Caco-2 (cell line): Measurements from ENCODE around the gene SRGAP3. TPM values are rescaled to one million over a fixed set of nuclear protein-coding genes. Genes with fewer than 3 reads are reported as not detected.

Source experiments
- BruUV-seq: library from RNA; stranded (reverse); fragments of 400-500 nt; replicated peaks from 2 replicates; lab custom pipeline; 2021; lab: Mats Ljungman, UMichigan
- CTCF ChIA-PET: fragments of 300-600 bp; sonication (Branson Sonifier 250); formaldehyde crosslinking; loops from one replicate; lab custom pipeline; 2022; ENCODE audit warnings: antibody characterized with exemption; lab: Charles Lee
- POLR2A ChIA-PET: fragments of 300-600 bp; sonication (Branson Sonifier 250); formaldehyde crosslinking; loops from one replicate; lab custom pipeline; 2022; ENCODE audit warnings: antibody characterized with exemption; lab: Charles Lee
- DNase-seq, 2 experiments: peaks; one replicate each; pipeline versions ENCODE4 v3.0.0 to v3.0.0-alpha.2; 2020 to 2022
- H3K27me3 ChIP-seq: replicated peaks from 2 replicates; pipeline ENCODE4 v1.6.0; 2011; ENCODE audit warnings: low read length; ENCODE audit not compliant: control insufficient read depth, insufficient read depth
- H3K36me3 ChIP-seq: 2 replicates; pipeline ENCODE4 v1.5.1; 2011; ENCODE audit warnings: low read length; ENCODE audit not compliant: control insufficient read depth, insufficient read depth
- H3K4me1 ChIP-seq: fragments of 250-450 bp; sonication (Bioruptor Pico); 2 replicates; pipeline ENCODE4 v1.5.1; 2020; ENCODE audit warnings: mild to moderate bottlenecking
- H3K4me3 ChIP-seq: 2 replicates; pipeline ENCODE4 v1.5.1; 2011; ENCODE audit warnings: low read depth, mild to moderate bottlenecking, control low read depth, low read length
- H3K9me3 ChIP-seq: fragments of 250-450 bp; sonication (Bioruptor Pico); 2 replicates; pipeline ENCODE4 v1.5.1; 2020; ENCODE audit warnings: mild to moderate bottlenecking, moderate library complexity
- H3K27ac Mint-ChIP-seq: one replicate; pipeline ENCODE4 v1.8.0; 2022; ENCODE audit warnings: mixed read lengths; ENCODE audit not compliant: unreplicated experiment
- H3K27me3 Mint-ChIP-seq: one replicate; pipeline ENCODE4 v1.8.0; 2022; ENCODE audit warnings: mixed read lengths; ENCODE audit not compliant: insufficient read depth, unreplicated experiment
- H3K36me3 Mint-ChIP-seq: one replicate; pipeline ENCODE4 v1.8.0; 2022; ENCODE audit warnings: mild to moderate bottlenecking, mixed read lengths; ENCODE audit not compliant: insufficient read depth, unreplicated experiment
- H3K4me1 Mint-ChIP-seq: one replicate; pipeline ENCODE4 v1.8.0; 2022; ENCODE audit warnings: low read depth, mixed read lengths; ENCODE audit not compliant: unreplicated experiment
- H3K4me3 Mint-ChIP-seq: one replicate; pipeline ENCODE4 v1.8.0; 2022; ENCODE audit warnings: mild to moderate bottlenecking, moderate library complexity, mixed read lengths; ENCODE audit not compliant: unreplicated experiment
- H3K9me3 Mint-ChIP-seq: one replicate; pipeline ENCODE4 v1.8.0; 2022; ENCODE audit warnings: mixed read lengths; ENCODE audit not compliant: unreplicated experiment
- intact Hi-C: fragments of 100-400 bp; cut with micrococcal nuclease; formaldehyde crosslinking; loops from one replicate; pipeline ENCODE4 v1.10.0; 2022; ENCODE audit not compliant: unreplicated experiment
- total RNA-seq: library from RNA; stranded (reverse); gene quantifications from 2 replicates; pipeline ENCODE4 v1.2.3, GENCODE V29; 2022
- TF ChIP-seq, protein P1 (sequence below), 2 experiments: fragments of 200-600 bp in 1 of 2; IDR thresholded peaks; 1 replicate in 1 of 2; 2 replicates in 1 of 2; pipeline versions ENCODE4 v1.5.1 to v1.8.0; 2011 to 2022; ENCODE audit warnings: antibody characterized with exemption in 1 of 2, control low read depth in 1 of 2, inconsistent platforms in 1 of 2, low read depth in 1 of 2, low read length in 1 of 2, mild to moderate bottlenecking in 1 of 2, moderate library complexity in 1 of 2; ENCODE audit not compliant: insufficient read depth in 1 of 2, severe bottlenecking in 1 of 2, unreplicated experiment in 1 of 2

The SRGAP3 gene
- total RNA-seq, 1 experiment from 2014 or later = 1.3 TPM

GRCh38 chr3:9229879-9230278, 19.6 kb downstream of the SRGAP3 start:
- H3K4me1 ChIP-seq = no peaks in the 10 kb centered on the region
- H3K36me3 Mint-ChIP-seq = no peaks in the 10 kb centered on the region
- no peak overlapping the region for H3K27ac Mint-ChIP-seq
- intact Hi-C loops = no loop called here
- no peaks in the 10 kb centered on the region for H3K4me1 Mint-ChIP-seq
- no peaks in the 10 kb centered on the region for H3K9me3 Mint-ChIP-seq
- H3K27me3 ChIP-seq = no peaks in the 10 kb centered on the region
- no peak overlapping the region for H3K4me3 ChIP-seq
- no TSS peak for BruUV-seq
- TF ChIP-seq, protein P1, sequence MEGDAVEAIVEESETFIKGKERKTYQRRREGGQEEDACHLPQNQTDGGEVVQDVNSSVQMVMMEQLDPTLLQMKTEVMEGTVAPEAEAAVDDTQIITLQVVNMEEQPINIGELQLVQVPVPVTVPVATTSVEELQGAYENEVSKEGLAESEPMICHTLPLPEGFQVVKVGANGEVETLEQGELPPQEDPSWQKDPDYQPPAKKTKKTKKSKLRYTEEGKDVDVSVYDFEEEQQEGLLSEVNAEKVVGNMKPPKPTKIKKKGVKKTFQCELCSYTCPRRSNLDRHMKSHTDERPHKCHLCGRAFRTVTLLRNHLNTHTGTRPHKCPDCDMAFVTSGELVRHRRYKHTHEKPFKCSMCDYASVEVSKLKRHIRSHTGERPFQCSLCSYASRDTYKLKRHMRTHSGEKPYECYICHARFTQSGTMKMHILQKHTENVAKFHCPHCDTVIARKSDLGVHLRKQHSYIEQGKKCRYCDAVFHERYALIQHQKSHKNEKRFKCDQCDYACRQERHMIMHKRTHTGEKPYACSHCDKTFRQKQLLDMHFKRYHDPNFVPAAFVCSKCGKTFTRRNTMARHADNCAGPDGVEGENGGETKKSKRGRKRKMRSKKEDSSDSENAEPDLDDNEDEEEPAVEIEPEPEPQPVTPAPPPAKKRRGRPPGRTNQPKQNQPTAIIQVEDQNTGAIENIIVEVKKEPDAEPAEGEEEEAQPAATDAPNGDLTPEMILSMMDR (IDR thresholded peaks at IDR 0.05; ENCODE audit: insufficient read depth in 1 of 2, low read depth in 1 of 2, low read length in 1 of 2, severe bottlenecking in 1 of 2, unreplicated experiment in 1 of 2) = no peak
- CTCF ChIA-PET = no interaction called here
- no peaks in the 10 kb centered on the region for H3K36me3 ChIP-seq
- no peaks in the 10 kb centered on the region for H3K9me3 ChIP-seq
- DNase-seq = no peak
- POLR2A ChIA-PET = no interaction called here
- H3K4me3 Mint-ChIP-seq = no peak overlapping the region
- H3K27me3 Mint-ChIP-seq = peaks cover 7% of the 10 kb centered on the region

GRCh38 chr3:9229325-9229724, 20.1 kb downstream of the SRGAP3 start:
- TF ChIP-seq, protein P1 (IDR thresholded peaks at IDR 0.05; ENCODE audit: insufficient read depth in 1 of 2, low read depth in 1 of 2, low read length in 1 of 2, severe bottlenecking in 1 of 2, unreplicated experiment in 1 of 2) = no peak
- H3K9me3 Mint-ChIP-seq = no peaks in the 10 kb centered on the region
- Histone ChIP-seq H3K9me3 (no peaks in the 10 kb centered on the region), H3K4me3 (no peak overlapping the region), H3K27me3 (no peaks in the 10 kb centered on the region), H3K36me3 (no peaks in the 10 kb centered on the region), H3K4me1 (no peaks in the 10 kb centered on the region)
- no peak overlapping the region for H3K27ac Mint-ChIP-seq
- ChIA-PET CTCF (no interaction called here), POLR2A (no interaction called here)
- no peak overlapping the region for H3K4me3 Mint-ChIP-seq
- no peaks in the 10 kb centered on the region for H3K36me3 Mint-ChIP-seq
- peaks cover 3% of the 10 kb centered on the region for H3K4me1 Mint-ChIP-seq
- no TSS peak for BruUV-seq
- intact Hi-C loops = no loop called here
- H3K27me3 Mint-ChIP-seq = peaks cover 7% of the 10 kb centered on the region
- no peak for DNase-seq

- intact Hi-C loops = no loop called here
- H3K27ac Mint-ChIP-seq = no peak overlapping the region
These were observed 23.1 kb downstream of the SRGAP3 start for GRCh38 chr3:9226326-9226725.

More at GRCh38 chr3:9226326-9226725, 23.1 kb downstream of the SRGAP3 start:
- H3K36me3 ChIP-seq = no peaks in the 10 kb centered on the region
- peaks cover 3% of the 10 kb centered on the region for H3K27me3 Mint-ChIP-seq
- no peaks in the 10 kb centered on the region for H3K36me3 Mint-ChIP-seq
- TF ChIP-seq, protein P1 (IDR thresholded peaks at IDR 0.05; ENCODE audit: insufficient read depth in 1 of 2, low read depth in 1 of 2, low read length in 1 of 2, severe bottlenecking in 1 of 2, unreplicated experiment in 1 of 2) = no peak
- POLR2A ChIA-PET = no interaction called here
- no peak overlapping the region for H3K4me3 ChIP-seq
- H3K4me1 ChIP-seq = no peaks in the 10 kb centered on the region
- no peaks in the 10 kb centered on the region for H3K27me3 ChIP-seq
- H3K9me3 ChIP-seq = no peaks in the 10 kb centered on the region
- no TSS peak for BruUV-seq
- DNase-seq = no peak
- peaks cover 6% of the 10 kb centered on the region for H3K4me1 Mint-ChIP-seq
- CTCF ChIA-PET = no interaction called here
- H3K9me3 Mint-ChIP-seq = no peaks in the 10 kb centered on the region
- no peak overlapping the region for H3K4me3 Mint-ChIP-seq
